K562 (cell line): ENCODE measurements around the gene TAF5L. TPM values are rescaled to one million over a fixed set of nuclear protein-coding genes. Genes with fewer than 3 reads are reported as not detected.

Experiments
- ARHGAP35 ChIP-seq: fragments of 450-650 bp; IDR thresholded peaks from 2 replicates; pipeline ENCODE4 v1.6.1; 2018; ENCODE audit not compliant: partially characterized antibody
- ARID1B ChIP-seq: fragments of 450-650 bp; IDR thresholded peaks from 2 replicates; pipeline ENCODE4 v1.6.1; 2016; ENCODE audit warnings: antibody characterized with exemption, mild to moderate bottlenecking, inconsistent platforms
- CREB1 ChIP-seq, 2 experiments: sonication (generic) in 1 of 2; formaldehyde crosslinking in 1 of 2; IDR thresholded peaks; 2 replicates each; pipeline versions ENCODE4 v1.6.1 to v1.8.0; 2012 to 2022; ENCODE audit warnings: inconsistent platforms in 1 of 2, mild to moderate bottlenecking in 1 of 2, missing genetic modification reagents in 1 of 2, moderate library complexity in 1 of 2
- DNMT1 ChIP-seq: fragments of 450-650 bp; IDR thresholded peaks from 2 replicates; pipeline ENCODE4 v1.6.1; 2016; ENCODE audit warnings: antibody characterized with exemption, mild to moderate bottlenecking
- FOXK1 ChIP-seq: sonication (generic); formaldehyde crosslinking; IDR thresholded peaks from 2 replicates; pipeline ENCODE4 v1.8.0; 2022; ENCODE audit warnings: missing genetic modification reagents, mild to moderate bottlenecking, borderline replicate concordance
- NR2C2 ChIP-seq, 2 experiments: fragments of 200-800 bp in 1 of 2; sonication (Bioruptor generic) in 1 of 2; sonication (generic) in 1 of 2; formaldehyde crosslinking in 1 of 2; IDR thresholded peaks; 2 replicates each; pipeline versions ENCODE4 v1.6.1 to v1.8.0; 2016 to 2022; ENCODE audit warnings: mild to moderate bottlenecking in 1 of 2, missing compliant biosample characterization in 1 of 2, missing genetic modification characterization in 1 of 2, missing genetic modification reagents in 1 of 2
- PCBP1 ChIP-seq: fragments of 200-400 bp; formaldehyde crosslinking; IDR thresholded peaks from 2 replicates; pipeline ENCODE4 v1.6.1; 2018; ENCODE audit warnings: mild to moderate bottlenecking, low read depth, low read length; ENCODE audit not compliant: poor library complexity, severe bottlenecking
- RREB1 ChIP-seq: fragments of 250-450 bp; sonication (Bioruptor Pico); IDR thresholded peaks from 2 replicates; pipeline ENCODE4 v1.4.0; 2020
- ZNF232 ChIP-seq: sonication (generic); formaldehyde crosslinking; IDR thresholded peaks from 2 replicates; pipeline ENCODE4 v1.8.0; 2022; ENCODE audit warnings: mild to moderate bottlenecking, missing genetic modification reagents
- ZNF263 ChIP-seq: sonication (generic); formaldehyde crosslinking; IDR thresholded peaks from 2 replicates; pipeline ENCODE4 v1.8.0; 2022; ENCODE audit warnings: mild to moderate bottlenecking, missing genetic modification reagents, borderline replicate concordance
- ZNF3 ChIP-seq: fragments of 250-450 bp; sonication (Bioruptor Pico); IDR thresholded peaks from 2 replicates; pipeline ENCODE4 v1.5.0; 2021; ENCODE audit warnings: mild to moderate bottlenecking, moderate library complexity
- ZNF408 ChIP-seq: fragments of 250-450 bp; sonication (Bioruptor Pico); IDR thresholded peaks from 2 replicates; pipeline ENCODE4 v1.4.0; 2020; ENCODE audit warnings: low read depth, mild to moderate bottlenecking, moderate library complexity
- ZNF639 ChIP-seq, 2 experiments: fragments of 200-800 bp in 1 of 2; sonication (Bioruptor generic) in 1 of 2; sonication (generic) in 1 of 2; formaldehyde crosslinking in 1 of 2; IDR thresholded peaks in 1 of 2; conservative IDR thresholded peaks in 1 of 2; 2 replicates each; pipeline versions ENCODE4 v1.5.0 to v1.6.1; 2016 to 2020; ENCODE audit warnings: missing compliant biosample characterization in 1 of 2, missing genetic modification characterization in 1 of 2, missing genetic modification reagents in 1 of 2
- polyA plus RNA-seq, 8 experiments: library from polyadenylated mRNA; depleted of rRNA in 4 of 8; stranded (reverse) in 5 of 8; unstranded in 3 of 8; fragments of >200 nt; fragmentation: Nextera tagmentation in 2 of 8; fragmentation: Illumina TruSeq in 1 of 8; extraction: Ambion mirVana in 2 of 8; extraction: Trizol in 1 of 8; gene quantifications; 2 replicates each; pipeline versions ENCODE4 v1.2.1 to v1.2.3, GENCODE V29; 2011 to 2014; ENCODE audit warnings: inconsistent platforms in 1 of 8, missing spikeins in 1 of 8
- total RNA-seq, 7 experiments: library from RNA; depleted of rRNA in 6 of 7; stranded (reverse); fragments of >200 nt in 6 of 7; fragmentation: Illumina TruSeq in 2 of 7; extraction: Trizol in 2 of 7; gene quantifications; 2 replicates each; pipeline versions ENCODE4 v1.2.1 to v1.2.3, GENCODE V29; 2011 to 2021; ENCODE audit warnings: low replicate concordance in 1 of 7

TAF5L gene
- total and polyA plus RNA-seq, 9 of the 15 experiments (the other 6 are each of a cell fraction or from before 2014, with no cell fraction given), result 2.2 to 34.2 (median 23.3) TPM

- TF ChIP-seq ZNF3 (CRISPR knock-in tag) (no peak), PCBP1 (no peak), ARID1B (no peak), CREB1 (IDR thresholded peaks at IDR 0.05) (no peak), CREB1 (CRISPR knock-in tag; IDR thresholded peaks at IDR 0.05) (peak; percentile 44; the same call in 1 of the 2 replicates), FOXK1 (0 out of 2 replicates have a peak, but pooled peaks have one; percentile 31), ZNF263 (CRISPR knock-in tag) (peak; percentile 78), ZNF232 (CRISPR knock-in tag) (0 out of 2 replicates have a peak, but pooled peaks have one; percentile 57), ZNF639 (CRISPR knock-in tag; conservative IDR thresholded peaks at IDR 0.05 in 1 of 2, IDR thresholded peaks at IDR 0.05 in 1 of 2) (no peak), DNMT1 (0 out of 2 replicates have a peak, but pooled peaks have one; percentile 23), ZNF408 (CRISPR knock-in tag) (no peak), RREB1 (0 out of 2 replicates have a peak, but pooled peaks have one; percentile 5), ARHGAP35 (no peak), NR2C2 (CRISPR knock-in tag; IDR thresholded peaks at IDR 0.05) (peak; percentile 55; the same call in 1 of the 2 replicates), NR2C2 (tag; IDR thresholded peaks at IDR 0.05) (no peak)
These were observed 629 bp downstream of the TAF5L start (continued) for GRCh38 chr1:229625071-229625914.
